K562 (cell line): Measurements from ENCODE around the gene DENND10. TPM values are rescaled to one million over a fixed set of nuclear protein-coding genes. Genes with fewer than 3 reads are reported as not detected.

Source experiments
- CUX1 ChIP-seq: fragments of 200-800 bp; sonication (Bioruptor generic); IDR thresholded peaks from 2 replicates; pipeline ENCODE4 v1.6.1; 2016; ENCODE audit warnings: missing genetic modification characterization, missing compliant biosample characterization
- MAFG ChIP-seq: fragments of 450-650 bp; conservative IDR thresholded peaks from 2 replicates; pipeline ENCODE4 v1.6.1; 2016; ENCODE audit warnings: missing genetic modification characterization, missing compliant biosample characterization
- MCM3 ChIP-seq: fragments of 450-650 bp; IDR thresholded peaks from 2 replicates; pipeline ENCODE4 v1.6.1; 2016
- MCM7 ChIP-seq, 2 experiments: fragments of 450-650 bp; IDR thresholded peaks; 2 replicates each; pipeline ENCODE4 v1.6.1; 2016 to 2018
- RBM34 ChIP-seq: fragments of 200-400 bp; formaldehyde crosslinking; IDR thresholded peaks from 2 replicates; pipeline ENCODE4 v1.6.1; 2018; ENCODE audit warnings: low read length, borderline replicate concordance; ENCODE audit not compliant: insufficient read depth
- SOX6 ChIP-seq: fragments of 450-650 bp; IDR thresholded peaks from 2 replicates; pipeline ENCODE4 v1.6.1; 2014; ENCODE audit warnings: mild to moderate bottlenecking
- SUPT5H ChIP-seq: fragments of 450-650 bp; IDR thresholded peaks from 2 replicates; pipeline ENCODE4 v1.6.1; 2016
- THAP12 ChIP-seq: fragments of 250-450 bp; sonication (Bioruptor Pico); IDR thresholded peaks from 2 replicates; pipeline ENCODE4 v1.9.0; 2021; ENCODE audit warnings: mild to moderate bottlenecking, inconsistent platforms
- ZBTB2 ChIP-seq: fragments of 450-650 bp; IDR thresholded peaks from 2 replicates; pipeline ENCODE4 v1.6.1; 2016; ENCODE audit warnings: antibody characterized with exemption
- ZFP1 ChIP-seq: fragments of 450-650 bp; formaldehyde crosslinking; IDR thresholded peaks from 2 replicates; pipeline ENCODE4 v1.4.0; 2020; ENCODE audit warnings: mild to moderate bottlenecking, mixed read lengths
- ZNF551 ChIP-seq: fragments of 250-450 bp; sonication (Bioruptor Pico); IDR thresholded peaks from 2 replicates; pipeline ENCODE4 v1.5.0; 2021; ENCODE audit warnings: mild to moderate bottlenecking, moderate library complexity
- ZNF561 ChIP-seq: fragments of 450-650 bp; formaldehyde crosslinking; conservative IDR thresholded peaks from 2 replicates; pipeline ENCODE4 v1.4.0; 2020; ENCODE audit warnings: mild to moderate bottlenecking, moderate library complexity
- ZNF589 ChIP-seq: fragments of 200-800 bp; sonication (Bioruptor generic); IDR thresholded peaks from 2 replicates; pipeline ENCODE4 v1.6.1; 2016; ENCODE audit warnings: low read depth, missing genetic modification characterization, missing compliant biosample characterization
- polyA plus RNA-seq, 8 experiments: library from polyadenylated mRNA; depleted of rRNA in 4 of 8; stranded (reverse) in 5 of 8; unstranded in 3 of 8; fragments of >200 nt; fragmentation: Nextera tagmentation in 2 of 8; fragmentation: Illumina TruSeq in 1 of 8; extraction: Ambion mirVana in 2 of 8; extraction: Trizol in 1 of 8; gene quantifications; 2 replicates each; pipeline versions ENCODE4 v1.2.1 to v1.2.3, GENCODE V29; 2011 to 2014; ENCODE audit warnings: inconsistent platforms in 1 of 8, missing spikeins in 1 of 8
- total RNA-seq, 7 experiments: library from RNA; depleted of rRNA in 6 of 7; stranded (reverse); fragments of >200 nt in 6 of 7; fragmentation: Illumina TruSeq in 2 of 7; extraction: Trizol in 2 of 7; gene quantifications; 2 replicates each; pipeline versions ENCODE4 v1.2.1 to v1.2.3, GENCODE V29; 2011 to 2021; ENCODE audit warnings: low replicate concordance in 1 of 7
- TF ChIP-seq, protein P1 (sequence below): sonication (generic); formaldehyde crosslinking; IDR thresholded peaks from 2 replicates; pipeline ENCODE4 v1.9.0; 2022; ENCODE audit warnings: mild to moderate bottlenecking, missing genetic modification reagents
- TF ChIP-seq, protein P2 (sequence below), 2 experiments: fragments of 200-800 bp in 1 of 2; sonication (Bioruptor generic) in 1 of 2; sonication (generic) in 1 of 2; formaldehyde crosslinking in 1 of 2; IDR thresholded peaks in 1 of 2; conservative IDR thresholded peaks in 1 of 2; 2 replicates each; pipeline versions ENCODE4 v1.5.0 to v1.6.1; 2016 to 2020; ENCODE audit warnings: missing compliant biosample characterization in 1 of 2, missing genetic modification characterization in 1 of 2, missing genetic modification reagents in 1 of 2

DENND10 gene
- total and polyA plus RNA-seq, 9 of the 15 experiments (the other 6 are each of a cell fraction or from before 2014, with no cell fraction given) = 9.4 to 20.0 (median 12.5) TPM

GRCh38 chr10:119080521-119081259 lies 23.2 kb upstream of the DENND10 start, which contains the start of gene EIF3A (continued):
- TF ChIP-seq ZNF551 (CRISPR knock-in tag) (no peak), ZFP1 (CRISPR knock-in tag) (no peak), SOX6 (no peak), MCM7 (IDR thresholded peaks at IDR 0.05) (no peak), ZNF561 (no peak), ZBTB2 (peak; percentile 91), CUX1 (CRISPR knock-in tag) (no peak), THAP12 (CRISPR knock-in tag) (no peak; the same call in 1 of the 2 replicates), MCM3 (no peak), RBM34 (no peak), MAFG (tag) (peak; percentile 46), SUPT5H (peak; percentile 93), ZNF589 (CRISPR knock-in tag) (no peak)
- TF ChIP-seq, protein P1, sequence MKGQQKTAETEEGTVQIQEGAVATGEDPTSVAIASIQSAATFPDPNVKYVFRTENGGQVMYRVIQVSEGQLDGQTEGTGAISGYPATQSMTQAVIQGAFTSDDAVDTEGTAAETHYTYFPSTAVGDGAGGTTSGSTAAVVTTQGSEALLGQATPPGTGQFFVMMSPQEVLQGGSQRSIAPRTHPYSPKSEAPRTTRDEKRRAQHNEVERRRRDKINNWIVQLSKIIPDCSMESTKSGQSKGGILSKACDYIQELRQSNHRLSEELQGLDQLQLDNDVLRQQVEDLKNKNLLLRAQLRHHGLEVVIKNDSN (CRISPR knock-in tag) = peak; percentile 95
- TF ChIP-seq, protein P2, sequence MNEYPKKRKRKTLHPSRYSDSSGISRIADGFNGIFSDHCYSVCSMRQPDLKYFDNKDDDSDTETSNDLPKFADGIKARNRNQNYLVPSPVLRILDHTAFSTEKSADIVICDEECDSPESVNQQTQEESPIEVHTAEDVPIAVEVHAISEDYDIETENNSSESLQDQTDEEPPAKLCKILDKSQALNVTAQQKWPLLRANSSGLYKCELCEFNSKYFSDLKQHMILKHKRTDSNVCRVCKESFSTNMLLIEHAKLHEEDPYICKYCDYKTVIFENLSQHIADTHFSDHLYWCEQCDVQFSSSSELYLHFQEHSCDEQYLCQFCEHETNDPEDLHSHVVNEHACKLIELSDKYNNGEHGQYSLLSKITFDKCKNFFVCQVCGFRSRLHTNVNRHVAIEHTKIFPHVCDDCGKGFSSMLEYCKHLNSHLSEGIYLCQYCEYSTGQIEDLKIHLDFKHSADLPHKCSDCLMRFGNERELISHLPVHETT (CRISPR knock-in tag; conservative IDR thresholded peaks at IDR 0.05 in 1 of 2, IDR thresholded peaks at IDR 0.05 in 1 of 2) = peak in 1 of 2 experiments; percentile 61; a peak in 1 of 4 replicates
